IMR-90 (cell line): ENCODE measurements around the gene CLIC4. TPM values are rescaled to one million over a fixed set of nuclear protein-coding genes. Genes with fewer than 3 reads are reported as not detected.
A peak's percentile ranks its signal among the peaks of the same experiment; 100 is the strongest.

ENCODE experiments used
- ATAC-seq: fragments of 200-7000 bp; cut with Tn5 transposase; 2 replicates; pipeline ENCODE4 v1.9.1; 2020; ENCODE audit warnings: low read depth, mild to moderate bottlenecking, moderate library complexity
- BruUV-seq: library from RNA; stranded (reverse); fragments of 400-500 nt; replicated peaks from 2 replicates; lab custom pipeline; 2021; lab: Mats Ljungman, UMichigan
- CTCF ChIA-PET: fragments of 300-600 bp; formaldehyde crosslinking; extraction: SDS; loops from one replicate; lab custom pipeline; 2021; ENCODE audit warnings: antibody characterized with exemption; lab: Yijun Ruan, JAX
- POLR2A ChIA-PET: fragments of 300-600 bp; sonication (Branson Sonifier 250); formaldehyde crosslinking; loops from one replicate; lab custom pipeline; 2022; ENCODE audit warnings: antibody characterized with exemption; ENCODE audit not compliant: unreplicated experiment; lab: Charles Lee
- DNase-seq: peaks from one replicate; pipeline ENCODE4 v3.0.0; 2013
- H2AFZ ChIP-seq: replicated peaks from 2 replicates; pipeline ENCODE3; 2013; ENCODE audit warnings: low read length, mild to moderate bottlenecking; ENCODE audit not compliant: poor library complexity
- H2AK5ac ChIP-seq: 2 replicates; pipeline ENCODE4 v1.6.1; 2013; ENCODE audit warnings: low read depth, low read length, inconsistent platforms
- H2AK9ac ChIP-seq: replicated peaks from 2 replicates; pipeline ENCODE3; 2013; ENCODE audit warnings: mild to moderate bottlenecking, low read depth, low read length, moderate library complexity; ENCODE audit not compliant: poor library complexity
- H2BK120ac ChIP-seq: 2 replicates; pipeline ENCODE4 v1.6.1; 2013; ENCODE audit warnings: low read depth, low read length, inconsistent platforms
- H2BK15ac ChIP-seq: 3 replicates; pipeline ENCODE4 v1.6.1; 2013; ENCODE audit warnings: low read depth, low read length, inconsistent platforms
- H2BK20ac ChIP-seq: 2 replicates; pipeline ENCODE4 v1.6.1; 2013; ENCODE audit warnings: low read depth, mild to moderate bottlenecking, inconsistent platforms, low read length, moderate library complexity
- H2BK5ac ChIP-seq: 2 replicates; pipeline ENCODE4 v1.6.1; 2013; ENCODE audit warnings: mild to moderate bottlenecking, low read depth, low read length, inconsistent platforms; ENCODE audit not compliant: poor library complexity, severe bottlenecking
- H3K14ac ChIP-seq: replicated peaks from 2 replicates; pipeline ENCODE4 v1.6.1; 2013; ENCODE audit warnings: low read depth, low read length, inconsistent platforms
- H3K18ac ChIP-seq: 2 replicates; pipeline ENCODE4 v1.6.1; 2013; ENCODE audit warnings: low read depth, low read length, control low read depth
- H3K23ac ChIP-seq: 2 replicates; pipeline ENCODE4 v1.6.1; 2013; ENCODE audit warnings: low read depth, low read length, inconsistent platforms
- H3K27ac ChIP-seq: 2 replicates; pipeline ENCODE4 v1.5.1; 2013; ENCODE audit warnings: mild to moderate bottlenecking, control low read depth, low read length; ENCODE audit not compliant: insufficient read depth
- H3K27me3 ChIP-seq: 2 replicates; pipeline ENCODE4 v1.6.1; 2013; ENCODE audit warnings: low read length; ENCODE audit not compliant: control insufficient read depth, insufficient read depth
- H3K36me3 ChIP-seq: 2 replicates; pipeline ENCODE4 v1.6.1; 2013; ENCODE audit warnings: low read length, mixed read lengths; ENCODE audit not compliant: control insufficient read depth, insufficient read depth
- H3K4ac ChIP-seq: 2 replicates; pipeline ENCODE4 v1.6.1; 2013; ENCODE audit warnings: low read depth, low read length, inconsistent platforms
- H3K4me1 ChIP-seq: 2 replicates; pipeline ENCODE4 v1.6.1; 2013; ENCODE audit warnings: low read length, mixed read lengths; ENCODE audit not compliant: control insufficient read depth, insufficient read depth
- H3K4me2 ChIP-seq: 2 replicates; pipeline ENCODE4 v1.6.1; 2013; ENCODE audit warnings: low read depth, mild to moderate bottlenecking, control low read depth, low read length, moderate library complexity
- H3K4me3 ChIP-seq: 2 replicates; pipeline ENCODE4 v1.5.1; 2013; ENCODE audit warnings: low read depth, mild to moderate bottlenecking, control low read depth, low read length, moderate library complexity; ENCODE audit not compliant: insufficient read depth
- H3K56ac ChIP-seq: 2 replicates; pipeline ENCODE4 v1.6.1; 2013; ENCODE audit warnings: low read length, inconsistent platforms; ENCODE audit not compliant: insufficient read depth; ENCODE audit errors: extremely low read depth
- H3K79me1 ChIP-seq, 2 experiments: 2 replicates each; pipeline ENCODE4 v1.6.1; 2013; ENCODE audit warnings: low read length in 2 of 2, inconsistent platforms in 1 of 2, low read depth in 1 of 2
- H3K9ac ChIP-seq: 2 replicates; pipeline ENCODE4 v1.6.1; 2013; ENCODE audit warnings: low read depth, low read length, control low read depth
- H3K9me1 ChIP-seq: 2 replicates; pipeline ENCODE4 v1.6.1; 2013; ENCODE audit warnings: low read length, inconsistent platforms; ENCODE audit not compliant: insufficient read depth
- H3K9me3 ChIP-seq: 2 replicates; pipeline ENCODE4 v1.6.1; 2013; ENCODE audit warnings: low read length; ENCODE audit not compliant: control insufficient read depth, insufficient read depth
- H4K20me1 ChIP-seq: 2 replicates; pipeline ENCODE4 v1.6.1; 2013; ENCODE audit warnings: low read length, inconsistent platforms; ENCODE audit not compliant: insufficient read depth
- H4K5ac ChIP-seq: 2 replicates; pipeline ENCODE4 v1.6.1; 2013; ENCODE audit warnings: mild to moderate bottlenecking, low read depth, low read length, control low read depth
- H4K8ac ChIP-seq, 2 experiments: 2 replicates each; pipeline ENCODE4 v1.6.1; 2013; ENCODE audit warnings: low read depth in 2 of 2, low read length in 2 of 2, control low read depth in 1 of 2, inconsistent platforms in 1 of 2
- H4K91ac ChIP-seq: 2 replicates; pipeline ENCODE4 v1.6.1; 2013; ENCODE audit warnings: low read depth, low read length, inconsistent platforms; ENCODE audit not compliant: insufficient read depth
- CHD1 ChIP-seq: IDR thresholded peaks from 2 replicates; pipeline ENCODE4 v1.6.1; 2012; ENCODE audit warnings: low read depth, low read length, improper control_type of control experiment
- ELK1 ChIP-seq: fragments of 150-350 bp; IDR thresholded peaks from 2 replicates; pipeline ENCODE4 v1.6.1; 2016; ENCODE audit warnings: low read depth, mild to moderate bottlenecking, low read length, moderate library complexity, borderline replicate concordance
- FOS ChIP-seq: fragments of 150-350 bp; IDR thresholded peaks from 2 replicates; pipeline ENCODE4 v1.6.1; 2016; ENCODE audit warnings: low read depth, low read length
- MAZ ChIP-seq: IDR thresholded peaks from 2 replicates; pipeline ENCODE4 v1.6.1; 2012; ENCODE audit warnings: low read depth, mild to moderate bottlenecking, low read length, improper control_type of control experiment, moderate library complexity, borderline replicate concordance
- MXI1 ChIP-seq: IDR thresholded peaks from 2 replicates; pipeline ENCODE4 v1.6.1; 2012; ENCODE audit warnings: low read depth, mild to moderate bottlenecking, low read length, moderate library complexity, borderline replicate concordance
- NFE2L2 ChIP-seq: fragments of 150-350 bp; IDR thresholded peaks from 2 replicates; pipeline ENCODE4 v1.6.1; 2016; ENCODE audit warnings: low read depth, mild to moderate bottlenecking, low read length
- RCOR1 ChIP-seq: IDR thresholded peaks from 2 replicates; pipeline ENCODE4 v1.6.1; 2012; ENCODE audit warnings: mild to moderate bottlenecking, low read length, improper control_type of control experiment; ENCODE audit not compliant: insufficient replicate concordance
- WGBS, 2 experiments: methylation state at CpG; one replicate each; pipeline versions ENCODE4 v1.1.5 to v1.1.7; 2013; ENCODE audit warnings: missing lambda C conversion rate in 2 of 2; ENCODE audit not compliant: insufficient read length in 1 of 2; ENCODE audit errors: extremely low coverage in 2 of 2; 5-methylcytosine and 5-hydroxymethylcytosine counted together
- dilution Hi-C: fragments of 300-500 bp; cut with HindIII; formaldehyde crosslinking; loops from one replicate; pipeline ENCODE4 v1.14.3; 2018; ENCODE audit warnings: low sequenced_read_pairs; ENCODE audit not compliant: unreplicated experiment
- in situ Hi-C: fragments of 300-500 bp; cut with MboI; formaldehyde crosslinking; loops from 3 replicates; pipeline ENCODE4 v1.14.3; 2019; ENCODE audit warnings: low sequenced_read_pairs, inconsistent platforms, mixed read lengths
- intact Hi-C: fragments of 100-400 bp; cut with micrococcal nuclease; formaldehyde crosslinking; loops from 2 replicates; pipeline ENCODE4 v1.10.0; 2022
- polyA plus RNA-seq, 3 experiments: library from polyadenylated mRNA; depleted of rRNA; stranded (reverse); fragments of >200 nt; gene quantifications; 2 replicates each; pipeline ENCODE4 v1.2.3, GENCODE V29; 2012; ENCODE audit warnings: low replicate concordance in 1 of 3
- total RNA-seq: library from RNA; depleted of rRNA; stranded (reverse); fragments of >200 nt; gene quantifications from 2 replicates; pipeline ENCODE4 v1.2.3, GENCODE V29; 2012

CLIC4 gene
- total and polyA plus RNA-seq, 2 of the 4 experiments (the other 2 are of a cell fraction), result 242 to 392 TPM

GRCh38 chr1:24699628-24700027, 45.6 kb upstream of the CLIC4 start:
- dilution Hi-C loops (no loop called here), intact Hi-C loops (no loop called here), in situ Hi-C loops (no loop called here)
- WGBS, 2 experiments, result 77% methylated on average over 4 of the region's 7 CpGs; no CpG with 5 or more reads in 1 of the 2 experiments
- Histone ChIP-seq H3K79me1 (peaks cover 0 to 4% of the 10 kb centered on the region in 2 experiments; a peak in 1 of 4 replicates), H2BK15ac (no peak overlapping the region; the same call in 2 of the 3 replicates), H2BK120ac (no peak overlapping the region), H3K14ac (no peak overlapping the region), H3K23ac (no peak overlapping the region; the same call in 1 of the 2 replicates), H2BK20ac (no peak overlapping the region), H3K9me1 (peaks cover 14% of the 10 kb centered on the region), H3K4me2 (no peak overlapping the region), H2AFZ (peak overlapping the region; percentile 0), H3K9me3 (no peaks in the 10 kb centered on the region), H4K8ac (no peak overlapping the region), H3K9ac (no peak overlapping the region), H4K20me1 (no peaks in the 10 kb centered on the region; the same call in 1 of the 2 replicates), H3K4me3 (no peak overlapping the region), H2BK5ac (no peak overlapping the region), H3K36me3 (no peaks in the 10 kb centered on the region), H4K5ac (no peak overlapping the region), H3K27ac (no peak overlapping the region), H3K18ac (no peak overlapping the region), H2AK9ac (peak overlapping the region; percentile 23), H3K4me1 (peaks cover 8% of the 10 kb centered on the region), H3K27me3 (no peaks in the 10 kb centered on the region), H2AK5ac (peak overlapping the region; percentile 35; the same call in 1 of the 2 replicates), H4K91ac (no peak overlapping the region), H3K56ac (no peak overlapping the region), H3K4ac (no peak overlapping the region; the same call in 1 of the 2 replicates)
- no TSS peak for BruUV-seq
- TF ChIP-seq FOS, result no peak
- TF ChIP-seq MXI1, result no peak
- TF ChIP-seq CHD1, result no peak
- peak; percentile 78 for TF ChIP-seq RCOR1
- TF ChIP-seq ELK1, result no peak
- TF ChIP-seq NFE2L2, result no peak
- TF ChIP-seq MAZ, result no peak
- ChIA-PET POLR2A (interaction anchor here (0.6 kb wide), 3 partner anchors 45 to 228 kb away, joined by 4 to 7 read pairs (median 7); no protein-coding TSS in a partner anchor), CTCF (no interaction called here)
- peak; percentile 54 for DNase-seq
- no peak for ATAC-seq
